Stomach (tissue), 4 donors: ENCODE measurements around the gene TMEM178B.

Experiments
- POLR2AphosphoS5 ChIP-seq, 3 donors: sonication (generic); formaldehyde crosslinking; IDR thresholded peaks; one replicate each; pipeline ENCODE4 v1.6.1; 2016; ENCODE audit warnings: antibody characterized with exemption in 3 of 3
- TF ChIP-seq, protein P1 (sequence below), 7 experiments: fragments of 450-650 bp in 4 of 7; fragments of 200-600 bp in 3 of 7; sonication (generic) in 3 of 7; IDR thresholded peaks; one replicate each; pipeline ENCODE4 v1.5.1; 2016 to 2019; ENCODE audit warnings: antibody characterized with exemption in 7 of 7, control low read depth in 2 of 7, mild to moderate bottlenecking in 1 of 7

DNA sequence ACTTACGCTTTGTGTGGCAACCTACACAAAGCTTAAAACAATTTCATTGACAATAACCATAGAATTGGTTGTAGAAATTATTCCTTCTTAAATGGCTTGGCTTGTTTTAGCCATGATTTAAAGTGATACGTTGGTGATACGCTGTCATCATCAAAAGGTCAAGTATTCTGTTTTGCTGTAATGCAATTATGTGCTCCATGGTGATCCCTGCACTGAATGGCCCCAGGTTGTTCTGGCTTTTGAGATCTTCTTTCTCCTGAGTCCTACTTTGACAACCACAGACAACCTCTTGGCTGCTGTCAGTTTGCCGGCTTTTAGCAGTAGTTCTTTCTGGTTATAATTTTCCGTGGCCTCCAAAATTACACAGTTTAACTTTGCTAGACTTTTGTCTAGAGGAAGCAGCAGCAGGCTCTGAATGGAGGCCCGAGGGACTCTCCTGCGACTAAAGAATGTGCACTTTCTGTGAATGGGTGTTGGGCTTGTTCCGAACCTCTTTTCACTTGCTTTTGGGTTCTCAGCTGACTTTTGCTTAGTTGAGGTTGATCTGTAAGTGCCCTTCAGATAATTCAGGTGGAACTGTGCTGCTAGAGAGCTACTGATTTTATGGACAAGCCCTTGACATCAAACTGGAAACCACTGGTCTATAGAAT is 104.7 kb downstream of the TMEM178B start:
- TF ChIP-seq, protein P1, sequence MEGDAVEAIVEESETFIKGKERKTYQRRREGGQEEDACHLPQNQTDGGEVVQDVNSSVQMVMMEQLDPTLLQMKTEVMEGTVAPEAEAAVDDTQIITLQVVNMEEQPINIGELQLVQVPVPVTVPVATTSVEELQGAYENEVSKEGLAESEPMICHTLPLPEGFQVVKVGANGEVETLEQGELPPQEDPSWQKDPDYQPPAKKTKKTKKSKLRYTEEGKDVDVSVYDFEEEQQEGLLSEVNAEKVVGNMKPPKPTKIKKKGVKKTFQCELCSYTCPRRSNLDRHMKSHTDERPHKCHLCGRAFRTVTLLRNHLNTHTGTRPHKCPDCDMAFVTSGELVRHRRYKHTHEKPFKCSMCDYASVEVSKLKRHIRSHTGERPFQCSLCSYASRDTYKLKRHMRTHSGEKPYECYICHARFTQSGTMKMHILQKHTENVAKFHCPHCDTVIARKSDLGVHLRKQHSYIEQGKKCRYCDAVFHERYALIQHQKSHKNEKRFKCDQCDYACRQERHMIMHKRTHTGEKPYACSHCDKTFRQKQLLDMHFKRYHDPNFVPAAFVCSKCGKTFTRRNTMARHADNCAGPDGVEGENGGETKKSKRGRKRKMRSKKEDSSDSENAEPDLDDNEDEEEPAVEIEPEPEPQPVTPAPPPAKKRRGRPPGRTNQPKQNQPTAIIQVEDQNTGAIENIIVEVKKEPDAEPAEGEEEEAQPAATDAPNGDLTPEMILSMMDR (IDR thresholded peaks at IDR 0.05), result no peak
- no peak for TF ChIP-seq POLR2AphosphoS5 (IDR thresholded peaks at IDR 0.05)
